IMR-90 (cell line): ENCODE data around the gene RNF212B. TPM values are rescaled to one million over a fixed set of nuclear protein-coding genes. Genes with fewer than 3 reads are reported as not detected.

Source experiments
- ATAC-seq: fragments of 200-7000 bp; cut with Tn5 transposase; 2 replicates; pipeline ENCODE4 v1.9.1; 2020; ENCODE audit warnings: low read depth, mild to moderate bottlenecking, moderate library complexity
- BruUV-seq: library from RNA; stranded (reverse); fragments of 400-500 nt; replicated peaks from 2 replicates; lab custom pipeline; 2021; lab: Mats Ljungman, UMichigan
- CTCF ChIA-PET: fragments of 300-600 bp; formaldehyde crosslinking; extraction: SDS; loops from one replicate; lab custom pipeline; 2021; ENCODE audit warnings: antibody characterized with exemption; lab: Yijun Ruan, JAX
- POLR2A ChIA-PET: fragments of 300-600 bp; sonication (Branson Sonifier 250); formaldehyde crosslinking; loops from one replicate; lab custom pipeline; 2022; ENCODE audit warnings: antibody characterized with exemption; ENCODE audit not compliant: unreplicated experiment; lab: Charles Lee
- DNase-seq: peaks from one replicate; pipeline ENCODE4 v3.0.0; 2013
- H2AFZ ChIP-seq: replicated peaks from 2 replicates; pipeline ENCODE3; 2013; ENCODE audit warnings: low read length, mild to moderate bottlenecking; ENCODE audit not compliant: poor library complexity
- H2AK5ac ChIP-seq: 2 replicates; pipeline ENCODE4 v1.6.1; 2013; ENCODE audit warnings: low read depth, low read length, inconsistent platforms
- H2AK9ac ChIP-seq: replicated peaks from 2 replicates; pipeline ENCODE3; 2013; ENCODE audit warnings: mild to moderate bottlenecking, low read depth, low read length, moderate library complexity; ENCODE audit not compliant: poor library complexity
- H2BK120ac ChIP-seq: 2 replicates; pipeline ENCODE4 v1.6.1; 2013; ENCODE audit warnings: low read depth, low read length, inconsistent platforms
- H2BK15ac ChIP-seq: 3 replicates; pipeline ENCODE4 v1.6.1; 2013; ENCODE audit warnings: low read depth, low read length, inconsistent platforms
- H2BK20ac ChIP-seq: 2 replicates; pipeline ENCODE4 v1.6.1; 2013; ENCODE audit warnings: low read depth, mild to moderate bottlenecking, inconsistent platforms, low read length, moderate library complexity
- H2BK5ac ChIP-seq: 2 replicates; pipeline ENCODE4 v1.6.1; 2013; ENCODE audit warnings: mild to moderate bottlenecking, low read depth, low read length, inconsistent platforms; ENCODE audit not compliant: poor library complexity, severe bottlenecking
- H3K14ac ChIP-seq: replicated peaks from 2 replicates; pipeline ENCODE4 v1.6.1; 2013; ENCODE audit warnings: low read depth, low read length, inconsistent platforms
- H3K18ac ChIP-seq: 2 replicates; pipeline ENCODE4 v1.6.1; 2013; ENCODE audit warnings: low read depth, low read length, control low read depth
- H3K23ac ChIP-seq: 2 replicates; pipeline ENCODE4 v1.6.1; 2013; ENCODE audit warnings: low read depth, low read length, inconsistent platforms
- H3K27ac ChIP-seq: 2 replicates; pipeline ENCODE4 v1.5.1; 2013; ENCODE audit warnings: mild to moderate bottlenecking, control low read depth, low read length; ENCODE audit not compliant: insufficient read depth
- H3K27me3 ChIP-seq: 2 replicates; pipeline ENCODE4 v1.6.1; 2013; ENCODE audit warnings: low read length; ENCODE audit not compliant: control insufficient read depth, insufficient read depth
- H3K36me3 ChIP-seq: 2 replicates; pipeline ENCODE4 v1.6.1; 2013; ENCODE audit warnings: low read length, mixed read lengths; ENCODE audit not compliant: control insufficient read depth, insufficient read depth
- H3K4ac ChIP-seq: 2 replicates; pipeline ENCODE4 v1.6.1; 2013; ENCODE audit warnings: low read depth, low read length, inconsistent platforms
- H3K4me1 ChIP-seq: 2 replicates; pipeline ENCODE4 v1.6.1; 2013; ENCODE audit warnings: low read length, mixed read lengths; ENCODE audit not compliant: control insufficient read depth, insufficient read depth
- H3K4me2 ChIP-seq: 2 replicates; pipeline ENCODE4 v1.6.1; 2013; ENCODE audit warnings: low read depth, mild to moderate bottlenecking, control low read depth, low read length, moderate library complexity
- H3K4me3 ChIP-seq: 2 replicates; pipeline ENCODE4 v1.5.1; 2013; ENCODE audit warnings: low read depth, mild to moderate bottlenecking, control low read depth, low read length, moderate library complexity; ENCODE audit not compliant: insufficient read depth
- H3K56ac ChIP-seq: 2 replicates; pipeline ENCODE4 v1.6.1; 2013; ENCODE audit warnings: low read length, inconsistent platforms; ENCODE audit not compliant: insufficient read depth; ENCODE audit errors: extremely low read depth
- H3K79me1 ChIP-seq, 2 experiments: 2 replicates each; pipeline ENCODE4 v1.6.1; 2013; ENCODE audit warnings: low read length in 2 of 2, inconsistent platforms in 1 of 2, low read depth in 1 of 2
- H3K9ac ChIP-seq: 2 replicates; pipeline ENCODE4 v1.6.1; 2013; ENCODE audit warnings: low read depth, low read length, control low read depth
- H3K9me1 ChIP-seq: 2 replicates; pipeline ENCODE4 v1.6.1; 2013; ENCODE audit warnings: low read length, inconsistent platforms; ENCODE audit not compliant: insufficient read depth
- H3K9me3 ChIP-seq: 2 replicates; pipeline ENCODE4 v1.6.1; 2013; ENCODE audit warnings: low read length; ENCODE audit not compliant: control insufficient read depth, insufficient read depth
- H4K20me1 ChIP-seq: 2 replicates; pipeline ENCODE4 v1.6.1; 2013; ENCODE audit warnings: low read length, inconsistent platforms; ENCODE audit not compliant: insufficient read depth
- H4K5ac ChIP-seq: 2 replicates; pipeline ENCODE4 v1.6.1; 2013; ENCODE audit warnings: mild to moderate bottlenecking, low read depth, low read length, control low read depth
- H4K8ac ChIP-seq, 2 experiments: 2 replicates each; pipeline ENCODE4 v1.6.1; 2013; ENCODE audit warnings: low read depth in 2 of 2, low read length in 2 of 2, control low read depth in 1 of 2, inconsistent platforms in 1 of 2
- H4K91ac ChIP-seq: 2 replicates; pipeline ENCODE4 v1.6.1; 2013; ENCODE audit warnings: low read depth, low read length, inconsistent platforms; ENCODE audit not compliant: insufficient read depth
- FOS ChIP-seq: fragments of 150-350 bp; IDR thresholded peaks from 2 replicates; pipeline ENCODE4 v1.6.1; 2016; ENCODE audit warnings: low read depth, low read length
- WGBS, 2 experiments: methylation state at CpG; one replicate each; pipeline versions ENCODE4 v1.1.5 to v1.1.7; 2013; ENCODE audit warnings: missing lambda C conversion rate in 2 of 2; ENCODE audit not compliant: insufficient read length in 1 of 2; ENCODE audit errors: extremely low coverage in 2 of 2; 5-methylcytosine and 5-hydroxymethylcytosine counted together
- dilution Hi-C: fragments of 300-500 bp; cut with HindIII; formaldehyde crosslinking; loops from one replicate; pipeline ENCODE4 v1.14.3; 2018; ENCODE audit warnings: low sequenced_read_pairs; ENCODE audit not compliant: unreplicated experiment
- in situ Hi-C: fragments of 300-500 bp; cut with MboI; formaldehyde crosslinking; loops from 3 replicates; pipeline ENCODE4 v1.14.3; 2019; ENCODE audit warnings: low sequenced_read_pairs, inconsistent platforms, mixed read lengths
- intact Hi-C: fragments of 100-400 bp; cut with micrococcal nuclease; formaldehyde crosslinking; loops from 2 replicates; pipeline ENCODE4 v1.10.0; 2022
- polyA plus RNA-seq, 3 experiments: library from polyadenylated mRNA; depleted of rRNA; stranded (reverse); fragments of >200 nt; gene quantifications; 2 replicates each; pipeline ENCODE4 v1.2.3, GENCODE V29; 2012; ENCODE audit warnings: low replicate concordance in 1 of 3
- total RNA-seq: library from RNA; depleted of rRNA; stranded (reverse); fragments of >200 nt; gene quantifications from 2 replicates; pipeline ENCODE4 v1.2.3, GENCODE V29; 2012

Gene RNF212B
- total and polyA plus RNA-seq, 2 of the 4 experiments (the other 2 are of a cell fraction), result not detected

GRCh38 chr14:23286902-23287479 lies 49.3 kb downstream of the RNF212B start:
- no peak overlapping the region for H2BK15ac ChIP-seq
- H3K79me1 ChIP-seq, result peaks cover 10 to 16% of the 10 kb centered on the region in 2 experiments; a peak in 3 of 4 replicates
- peak overlapping the region; percentile 40; the same call in 1 of the 2 replicates for H3K23ac ChIP-seq
- H2BK20ac ChIP-seq, result no peak overlapping the region
- H2BK5ac ChIP-seq, result peak overlapping the region; percentile 44
- no peaks in the 10 kb centered on the region for H3K9me3 ChIP-seq
- no TSS peak for BruUV-seq
- peak overlapping the region; percentile 61; the same call in 1 of the 2 replicates for H3K4ac ChIP-seq
- intact Hi-C loops (loop anchor here (1.0 kb wide), 1 partner anchor 34 kb away; the partner anchor contains the start of gene PABPN1), in situ Hi-C loops (no loop called here), dilution Hi-C loops (no loop called here)
- peak overlapping the region; percentile 59 for H3K4me3 ChIP-seq
- no peaks in the 10 kb centered on the region for H4K20me1 ChIP-seq
- peaks cover 6% of the 10 kb centered on the region; the same call in 1 of the 2 replicates for H3K9me1 ChIP-seq
- H4K5ac ChIP-seq, result peak overlapping the region; percentile 54
- H3K27me3 ChIP-seq, result no peaks in the 10 kb centered on the region; the same call in 1 of the 2 replicates
- H2AK5ac ChIP-seq, result no peak overlapping the region
- peaks cover 7% of the 10 kb centered on the region for H3K4me1 ChIP-seq
- CTCF ChIA-PET, result no interaction called here
- peak overlapping the region; percentile 90 for H3K4me2 ChIP-seq
- no peak overlapping the region for H2AK9ac ChIP-seq
- DNase-seq (no peak), ATAC-seq (no peak)
- no peak overlapping the region for H4K91ac ChIP-seq
- no peak for TF ChIP-seq FOS
- no peak overlapping the region; the same call in 1 of the 2 replicates for H3K18ac ChIP-seq
- H4K8ac ChIP-seq, result peak overlapping the region; percentile 72 to 89
- POLR2A ChIA-PET, result no interaction called here
- H3K14ac ChIP-seq, result peak overlapping the region; percentile 79; the same call in 1 of the 2 replicates
- peak overlapping the region; percentile 97 for H2AFZ ChIP-seq
- peak overlapping the region; percentile 35 for H3K9ac ChIP-seq
- 0 out of 2 replicates have a peak overlapping the region, but pooled peaks have one; percentile 36 for H2BK120ac ChIP-seq
- peak overlapping the region; percentile 46 for H3K27ac ChIP-seq
- WGBS, 2 experiments, result 90% methylated on average over 2 of the region's 6 CpGs; no CpG with 5 or more reads in 1 of the 2 experiments
- 0 out of 2 replicates have a peak overlapping the region, but pooled peaks have one; percentile 20 for H3K56ac ChIP-seq
- no peaks in the 10 kb centered on the region for H3K36me3 ChIP-seq
